ENCODE results near the gene SFN.
"Not testable (repeated sequence)": the region's sequence is repeated elsewhere in the genome, so short reads cannot be mapped to it uniquely, and the experiment has no call there.

Gene SFN

DNA sequence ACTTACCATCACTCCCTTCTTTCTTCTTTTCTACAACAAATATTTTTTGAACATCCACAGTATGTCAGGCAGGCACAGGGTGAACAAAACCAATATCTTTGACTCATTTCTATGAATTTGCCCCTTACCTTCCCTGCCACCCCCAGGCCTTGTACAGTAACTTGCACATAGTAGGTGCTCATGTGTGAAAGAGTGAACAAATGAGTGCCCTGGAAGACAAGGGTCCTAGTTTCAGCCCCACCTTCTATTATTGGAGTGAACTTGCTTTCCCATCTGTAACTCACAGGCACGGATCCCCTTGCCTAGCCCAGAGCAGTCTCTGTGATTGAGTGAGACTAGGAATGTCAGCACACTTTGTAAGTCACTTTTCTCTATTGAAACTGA is 23.6 kb upstream of the SFN start:
- no peak for DNase-seq (ENCODE audit: low spot score)

DNA sequence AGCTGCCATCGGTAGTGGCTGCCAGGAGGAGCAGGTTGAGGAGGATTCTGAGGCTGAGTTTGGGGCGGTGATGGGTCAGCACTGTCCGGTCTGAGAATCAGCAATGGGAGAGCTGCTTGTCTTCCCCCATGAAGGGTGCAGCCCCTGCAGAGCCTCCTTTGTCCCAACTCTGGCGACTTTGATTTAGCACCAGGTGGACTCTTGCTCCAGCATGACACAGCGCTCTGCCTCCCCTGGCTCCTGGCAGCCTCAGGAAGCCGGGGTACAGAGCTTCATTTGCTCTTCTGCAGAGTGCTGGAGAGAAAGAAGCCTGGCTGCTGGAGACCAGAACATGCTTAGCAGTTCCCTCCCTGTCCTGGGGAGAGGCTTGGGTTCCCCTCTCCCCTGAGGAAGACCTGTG is 23.2 kb upstream of the SFN start:
- no peak for DNase-seq (ENCODE audit: low spot score)

DNA sequence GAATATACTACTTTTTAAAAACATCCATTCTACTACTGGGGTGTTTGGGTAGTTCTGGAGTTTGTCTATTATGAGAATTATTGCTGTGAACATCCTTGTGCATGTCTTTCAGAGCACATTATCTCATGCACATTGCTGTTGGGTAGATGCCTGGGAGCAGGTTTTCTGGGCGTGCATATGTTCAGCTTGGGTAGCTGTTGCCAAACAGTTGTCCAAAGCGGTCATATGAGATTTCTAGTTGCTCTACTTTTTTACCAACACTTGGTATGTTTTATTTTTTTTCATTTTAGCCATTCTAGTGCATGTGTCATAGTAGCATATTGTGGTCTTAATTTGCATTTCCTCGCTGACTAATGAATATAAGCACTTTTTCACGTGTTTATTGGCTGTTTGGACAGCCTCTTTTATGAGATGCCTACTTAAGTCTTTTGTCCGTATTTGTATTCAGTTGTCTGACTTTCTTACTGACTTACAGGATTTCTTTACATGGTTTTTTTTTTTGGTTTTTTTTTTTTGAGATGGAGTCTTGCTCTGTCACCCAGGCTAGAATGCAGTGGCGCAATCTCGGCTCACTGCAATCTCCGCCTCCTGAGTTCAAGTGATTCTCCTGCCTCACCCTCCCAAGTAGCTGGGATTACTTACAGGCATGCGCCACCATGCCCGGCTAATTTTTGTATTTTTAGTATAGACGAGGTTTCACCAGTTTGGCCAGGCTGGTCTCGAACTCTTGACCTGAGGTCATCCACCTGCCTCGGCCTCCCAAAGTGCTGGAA is 18.3 kb upstream of the SFN start:
- DNase-seq (ENCODE audit: low spot score) = no peak

DNA sequence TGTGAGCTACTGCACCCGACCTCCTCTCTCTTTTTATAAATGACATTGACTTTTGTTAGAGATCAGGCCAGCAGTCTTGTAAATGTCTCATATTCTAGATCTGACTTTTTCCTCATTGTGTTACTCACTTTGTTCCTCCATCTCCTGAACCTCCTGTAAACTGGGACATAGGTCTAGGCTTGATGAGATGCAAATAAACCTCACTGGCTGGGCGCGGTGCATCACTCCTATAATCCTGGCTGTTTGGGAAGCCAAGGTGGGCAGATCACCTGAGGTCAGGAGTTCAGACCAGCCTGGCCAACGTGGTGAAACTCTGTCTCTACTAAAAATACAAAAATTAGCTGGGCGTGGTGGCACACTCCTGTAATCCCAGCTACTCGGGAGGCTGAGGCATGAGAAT is 15.1 kb upstream of the SFN start:
- DNase-seq (ENCODE audit: low spot score) = not testable (repeated sequence)

DNA sequence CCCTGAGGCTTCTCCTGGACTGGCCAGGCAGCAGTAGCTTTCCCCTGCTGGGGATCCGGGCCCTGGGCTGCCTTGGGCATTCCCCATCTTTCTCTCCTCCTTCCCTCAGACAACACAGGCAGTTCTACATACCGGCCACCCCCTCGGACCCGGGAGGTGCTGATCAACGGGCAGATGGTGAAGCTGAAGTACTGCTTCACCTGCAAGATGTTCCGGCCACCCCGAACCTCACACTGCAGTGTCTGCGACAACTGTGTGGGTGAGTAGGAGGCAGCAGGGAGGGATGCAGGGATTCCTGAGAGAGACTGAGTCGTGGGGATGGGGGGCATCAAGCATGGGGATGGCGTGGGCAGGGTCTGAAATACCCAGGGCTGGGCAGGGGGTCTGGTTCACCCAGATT is 14.4 kb upstream of the SFN start:
- DNase-seq (ENCODE audit: low spot score) = no peak

DNA sequence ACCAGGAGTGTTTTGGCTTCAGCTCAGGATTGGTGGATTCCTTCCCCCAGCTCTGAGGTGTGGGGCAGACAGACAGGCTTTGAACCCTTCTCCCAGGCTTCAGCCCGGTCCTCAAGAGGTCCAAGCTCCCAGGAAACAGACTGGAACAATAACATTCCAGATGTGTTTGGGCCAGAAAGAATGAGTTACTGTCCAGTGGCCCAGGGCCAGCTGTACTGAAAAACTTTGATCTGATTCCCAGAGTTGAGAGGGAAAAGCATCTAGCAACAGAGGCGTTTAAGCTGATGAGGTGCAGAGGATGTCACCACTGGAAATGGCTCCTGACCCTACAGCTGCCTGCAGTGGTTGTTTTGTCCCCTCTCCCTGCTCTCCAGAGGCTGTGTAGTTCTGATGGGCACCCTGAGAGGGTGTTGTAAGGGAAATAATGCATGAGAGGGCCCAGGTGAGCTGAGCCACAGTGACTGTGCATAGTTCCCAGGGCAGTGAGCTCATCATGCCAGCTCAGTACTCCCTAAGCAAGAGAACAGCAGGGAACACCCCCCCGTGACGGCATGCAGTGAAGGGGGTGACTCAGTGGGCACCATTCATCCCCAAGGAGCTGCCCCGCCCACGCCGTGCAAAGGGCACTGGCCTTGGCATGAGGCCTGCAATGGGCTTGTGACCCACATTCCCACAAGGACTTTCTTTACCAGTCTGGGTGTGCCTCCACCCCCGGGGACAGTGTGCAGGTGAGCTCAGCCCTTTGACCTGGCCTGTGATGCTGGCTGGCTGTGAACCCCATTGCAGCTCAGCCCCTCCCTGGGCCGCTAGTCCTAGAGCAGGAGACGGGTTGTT is 13.8 kb upstream of the SFN start:
- DNase-seq (ENCODE audit: low spot score) = no peak

DNA sequence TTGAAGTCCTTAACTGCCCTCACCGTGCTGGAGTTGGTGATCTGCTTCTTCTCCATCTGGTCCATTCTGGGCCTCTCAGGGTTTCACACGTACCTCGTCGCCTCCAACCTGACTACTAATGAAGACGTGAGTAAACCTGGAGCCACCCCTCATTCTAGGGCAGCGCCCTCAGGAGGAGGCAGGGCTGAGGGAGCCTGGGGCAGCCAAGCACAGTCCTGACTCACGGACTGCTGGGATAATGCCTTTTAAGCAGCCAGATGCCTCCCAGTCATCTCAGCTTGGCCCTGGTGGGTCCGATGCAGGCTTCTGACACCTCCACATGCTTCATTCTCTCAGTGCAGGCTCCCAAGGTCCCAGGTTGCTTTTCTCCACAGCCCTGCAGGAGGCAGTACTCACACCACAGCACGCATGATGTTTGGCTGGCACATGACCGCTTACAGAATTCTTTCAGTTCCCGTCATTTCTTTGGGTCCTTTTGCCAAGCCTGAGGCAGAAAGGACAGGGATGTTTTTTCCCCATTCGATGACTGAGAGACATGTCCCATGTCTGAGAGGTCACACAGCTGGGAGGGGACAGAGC is 11.8 kb upstream of the SFN start:
- no peak for DNase-seq (ENCODE audit: low spot score)

DNA sequence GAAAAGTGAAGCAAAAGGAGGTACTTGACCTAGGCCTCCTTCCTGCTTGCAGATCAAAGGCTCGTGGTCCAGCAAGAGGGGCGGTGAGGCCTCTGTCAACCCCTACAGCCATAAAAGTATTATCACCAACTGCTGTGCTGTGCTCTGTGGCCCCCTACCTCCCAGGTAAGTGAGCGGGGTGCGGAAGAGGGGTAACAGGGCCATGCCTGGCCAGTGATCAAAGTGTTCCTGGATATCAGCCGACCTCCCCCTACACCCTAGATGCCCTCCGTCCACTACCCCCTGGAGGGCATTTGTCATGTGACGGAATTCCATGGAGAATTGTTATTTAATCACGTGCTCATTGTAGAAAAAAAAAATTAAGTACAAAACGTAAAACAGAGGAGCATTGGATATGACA is 10.2 kb upstream of the SFN start:
- no peak for DNase-seq (ENCODE audit: low spot score)

DNA sequence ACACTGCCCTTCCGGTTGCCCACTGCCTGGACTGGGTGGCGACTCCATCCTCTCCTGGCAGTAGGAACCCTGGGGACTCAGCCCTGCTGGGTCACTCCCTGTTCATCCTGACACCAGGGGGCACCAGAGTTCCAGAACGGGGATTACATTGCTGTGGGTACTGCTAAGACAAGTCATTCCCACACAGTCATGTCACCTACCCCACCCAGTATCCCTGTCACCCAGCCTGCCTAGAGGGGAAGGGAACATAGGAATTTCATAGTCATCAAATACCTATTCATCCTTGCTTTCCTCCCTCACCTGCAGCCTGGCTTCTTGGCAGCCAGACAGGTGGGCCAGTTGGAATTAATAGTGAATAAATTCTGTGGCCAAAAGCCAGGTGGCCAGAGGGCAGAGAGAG is 9.8 kb upstream of the SFN start:
- DNase-seq (ENCODE audit: low spot score) = peak; percentile 79

DNA sequence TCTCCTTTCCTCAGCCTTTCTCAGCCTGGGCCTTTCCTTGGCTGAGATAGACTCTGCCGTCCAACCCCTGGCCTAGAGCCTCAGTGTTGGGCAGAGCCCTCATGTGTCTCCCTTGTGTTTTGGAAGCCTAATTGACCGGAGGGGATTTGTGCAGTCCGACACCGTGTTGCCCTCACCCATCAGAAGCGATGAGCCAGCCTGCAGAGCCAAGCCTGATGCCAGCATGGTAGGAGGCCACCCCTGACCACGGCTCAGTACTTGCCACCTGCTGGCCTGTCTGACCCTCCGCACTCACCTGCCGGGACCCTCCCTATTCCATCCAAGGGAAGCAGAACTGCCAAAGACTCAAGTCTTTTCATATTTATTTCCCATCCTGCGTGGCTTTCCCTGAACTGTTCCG is 9.3 kb upstream of the SFN start:
- no peak for DNase-seq (ENCODE audit: low spot score)

DNA sequence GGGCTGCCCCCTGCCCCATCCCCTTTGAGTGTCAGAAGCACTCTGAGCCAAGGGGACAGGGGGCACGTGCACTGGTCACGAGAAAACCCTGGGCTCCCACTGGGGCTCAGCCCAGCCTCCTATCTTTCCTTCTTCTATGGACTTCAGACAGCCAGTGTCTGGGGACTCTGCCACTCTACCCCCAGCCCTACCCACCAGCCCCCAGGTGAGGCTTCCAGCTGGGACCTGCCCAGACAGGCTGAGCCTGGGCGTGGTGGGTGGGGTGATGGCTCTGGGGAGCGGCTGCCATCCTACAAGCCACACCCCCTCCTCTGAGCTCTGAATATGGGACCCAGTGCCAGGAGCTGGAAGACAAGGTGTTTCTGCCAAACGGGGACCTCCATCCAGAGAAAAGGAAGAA is 8.0 kb upstream of the SFN start:
- DNase-seq (ENCODE audit: low spot score) = no peak

DNA sequence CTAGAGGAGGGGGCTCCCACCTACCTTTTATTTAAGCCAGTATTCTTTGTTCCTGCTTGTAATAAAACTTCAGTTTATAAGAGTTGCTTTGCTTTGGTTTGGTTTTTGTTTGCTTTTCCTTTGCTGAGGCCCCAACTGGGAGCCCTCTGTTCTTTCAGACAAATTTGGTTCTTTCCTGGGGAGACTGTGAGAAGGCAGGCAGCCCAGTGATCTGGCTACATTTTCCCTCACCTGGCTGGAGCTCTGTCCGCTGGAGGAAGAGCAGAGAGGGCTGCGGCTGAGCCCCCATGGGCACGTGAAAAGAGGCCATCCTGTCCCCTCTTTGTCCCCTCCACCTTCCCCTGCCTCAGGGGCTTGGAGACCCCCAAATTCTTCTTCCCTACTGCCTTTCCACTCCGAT is 7.3 kb upstream of the SFN start:
- DNase-seq (ENCODE audit: low spot score) = no peak

DNA sequence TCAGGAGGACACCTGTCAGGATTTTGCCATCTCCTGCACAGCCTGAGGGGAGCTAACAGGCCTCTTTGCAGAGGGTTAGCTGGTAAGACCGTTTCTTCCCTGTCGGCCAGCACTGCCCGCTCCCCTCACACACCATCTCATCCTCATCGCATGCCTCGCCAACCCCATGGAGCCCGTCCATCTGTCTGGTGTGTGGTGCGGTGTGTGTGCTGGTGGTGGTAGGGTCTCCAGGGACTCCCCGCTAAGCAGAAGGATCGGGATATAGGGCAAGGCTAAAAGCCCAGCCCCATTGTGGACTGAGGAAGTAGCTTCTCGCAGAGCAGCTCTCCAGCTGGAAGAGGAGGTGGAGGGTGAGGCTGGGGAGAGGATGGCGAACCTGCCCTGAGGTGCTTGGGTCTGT is 6.8 kb upstream of the SFN start:
- no peak for DNase-seq (ENCODE audit: low spot score)

DNA sequence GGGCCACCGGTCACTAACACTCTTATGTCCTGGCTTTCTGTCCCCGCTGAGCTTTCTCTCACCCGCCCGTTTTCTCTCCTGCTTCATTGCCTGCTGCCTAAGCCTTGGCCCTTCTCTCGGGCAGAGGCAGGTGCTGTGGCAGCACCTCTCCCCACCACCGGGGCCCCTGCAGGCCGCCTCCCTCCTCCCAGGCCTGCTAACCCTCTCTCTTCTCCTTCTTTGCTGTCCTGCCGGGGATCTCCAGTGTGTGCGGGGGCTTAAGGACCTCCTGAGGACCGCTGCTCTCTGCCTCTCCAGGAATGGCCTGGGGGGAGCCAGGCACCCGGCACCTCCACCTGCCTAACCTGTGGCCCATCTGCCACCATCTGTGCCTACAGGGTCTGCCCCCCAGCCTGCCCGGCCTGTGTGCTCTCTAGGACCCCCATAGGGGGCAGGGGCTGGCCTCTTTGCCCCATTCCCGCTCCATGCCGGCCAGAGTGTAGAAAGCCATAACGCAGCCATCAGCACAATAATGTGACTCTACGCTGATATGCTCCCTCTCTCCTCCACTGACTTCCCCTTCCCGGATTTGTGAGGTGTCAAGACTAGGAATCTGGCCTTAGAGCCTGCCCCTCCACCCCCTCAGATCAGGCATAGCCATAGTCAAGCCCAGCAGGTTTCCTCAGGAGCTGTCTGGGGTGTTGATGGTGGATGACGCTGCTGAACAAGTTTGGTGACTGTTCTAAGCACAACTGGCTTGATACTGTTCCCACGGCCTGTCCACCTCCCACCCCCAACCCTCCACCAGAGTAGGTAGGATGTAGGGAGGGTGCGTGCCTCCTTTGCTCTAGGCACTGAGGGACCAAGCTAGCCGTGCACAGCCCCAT is 6.1 kb upstream of the SFN start:
- DNase-seq (ENCODE audit: low spot score) = no peak

DNA sequence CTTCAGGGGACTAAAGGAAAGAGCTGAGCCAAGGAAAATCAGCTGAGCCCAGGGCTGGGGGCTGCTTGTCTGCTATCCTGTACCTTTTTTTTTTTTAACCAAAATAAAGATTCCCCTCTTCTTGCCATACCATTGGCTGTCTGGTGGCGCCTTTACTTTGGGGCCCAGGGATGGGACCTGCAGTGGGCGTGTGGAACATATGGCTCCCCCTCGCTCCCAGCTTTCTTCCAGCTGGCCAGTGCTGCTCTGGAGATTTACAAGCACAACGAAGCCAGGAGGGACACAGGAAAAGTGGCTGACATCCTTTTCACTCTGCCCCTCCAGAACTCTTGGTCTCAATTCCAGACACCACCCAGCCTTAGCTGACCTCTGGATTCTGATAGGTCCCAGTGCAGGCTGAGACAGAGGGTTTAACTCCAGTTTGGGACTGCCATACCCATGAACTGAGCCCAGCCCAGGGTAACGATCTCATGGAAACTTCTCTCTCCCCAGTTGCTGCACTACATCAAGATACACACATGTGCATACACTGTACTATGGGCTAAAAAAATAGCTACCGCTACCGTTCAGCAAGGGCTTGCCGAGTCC is 5.4 kb upstream of the SFN start:
- DNase-seq (ENCODE audit: low spot score) = no peak

DNA sequence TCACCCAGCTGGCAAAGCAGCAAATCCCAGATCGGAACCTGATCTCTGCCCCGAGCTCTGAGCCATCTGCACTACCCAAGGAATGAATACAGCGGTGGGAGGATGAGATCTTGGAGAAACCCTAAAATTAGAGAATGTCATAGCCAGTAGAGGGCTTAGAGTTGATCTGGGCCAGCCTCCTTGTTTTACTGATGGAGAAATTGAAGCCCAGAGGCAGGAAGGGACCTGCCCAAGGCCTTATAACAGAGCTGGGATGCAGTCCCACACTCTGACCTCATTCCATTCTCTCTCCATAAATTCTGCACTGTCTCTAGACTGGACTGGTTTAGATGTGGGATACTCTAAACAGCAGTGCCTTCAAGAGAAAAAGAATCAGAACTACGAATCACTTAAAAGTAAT is 4.8 kb upstream of the SFN start:
- DNase-seq (ENCODE audit: low spot score) = no peak

DNA sequence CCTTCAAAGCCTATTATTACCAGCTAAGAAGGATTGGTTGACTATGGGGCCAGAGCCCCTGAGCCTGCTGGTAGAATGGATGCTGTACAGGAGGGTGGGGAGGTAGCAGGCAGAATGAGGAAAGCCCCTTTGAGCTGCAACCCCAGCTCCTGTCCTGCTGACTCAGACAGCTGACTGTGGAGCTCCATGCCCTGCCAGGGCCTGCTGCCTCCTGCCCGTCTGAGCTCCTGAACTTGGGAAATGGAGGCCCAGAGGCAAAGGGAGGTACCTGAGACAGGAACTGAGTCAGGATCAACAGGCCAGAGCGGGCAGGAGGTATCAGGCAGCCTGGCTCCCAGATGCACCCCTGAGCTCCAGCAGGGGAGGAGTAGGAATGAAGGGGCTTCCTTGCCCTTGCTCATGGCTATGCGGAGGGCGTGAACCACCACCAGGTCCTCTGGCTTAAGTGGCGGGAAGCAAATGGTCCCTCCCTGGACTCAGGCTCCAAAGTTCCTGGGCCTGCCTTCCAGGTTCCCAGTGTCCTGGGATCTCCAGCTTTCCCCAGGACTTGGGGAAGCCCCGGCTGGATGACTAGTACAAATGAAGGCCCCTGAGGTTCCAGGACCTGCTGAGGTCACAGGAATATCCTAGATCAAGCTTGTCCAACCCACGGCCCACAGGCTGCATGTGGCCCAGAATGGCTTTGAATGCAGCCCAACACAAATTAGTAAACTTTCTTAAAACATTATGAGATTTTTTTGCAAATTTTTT is 3.9 kb upstream of the SFN start:
- no peak for DNase-seq (ENCODE audit: low spot score)

DNA sequence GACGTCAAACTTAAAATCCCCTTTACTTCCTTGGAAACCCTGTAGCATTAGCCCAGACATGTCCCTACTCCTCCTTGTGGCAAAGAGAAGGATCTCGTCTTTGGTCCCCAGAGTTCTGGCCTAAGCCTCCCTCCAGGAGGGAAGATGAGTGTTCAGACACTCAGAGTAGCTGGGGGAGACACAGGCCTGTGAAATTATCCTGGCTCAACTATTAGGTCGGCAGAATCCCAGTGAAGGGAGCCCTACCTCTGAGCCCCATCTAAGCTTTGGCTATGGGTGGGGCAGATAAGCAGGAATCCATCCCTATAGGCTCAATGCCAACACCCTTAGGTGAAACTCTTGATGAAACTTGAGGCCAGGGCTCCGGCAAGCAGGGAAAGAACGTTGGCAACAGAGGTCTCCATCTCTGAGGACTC is 1.7 kb upstream of the SFN start:
- DNase-seq (ENCODE audit: low spot score) = no peak

DNA sequence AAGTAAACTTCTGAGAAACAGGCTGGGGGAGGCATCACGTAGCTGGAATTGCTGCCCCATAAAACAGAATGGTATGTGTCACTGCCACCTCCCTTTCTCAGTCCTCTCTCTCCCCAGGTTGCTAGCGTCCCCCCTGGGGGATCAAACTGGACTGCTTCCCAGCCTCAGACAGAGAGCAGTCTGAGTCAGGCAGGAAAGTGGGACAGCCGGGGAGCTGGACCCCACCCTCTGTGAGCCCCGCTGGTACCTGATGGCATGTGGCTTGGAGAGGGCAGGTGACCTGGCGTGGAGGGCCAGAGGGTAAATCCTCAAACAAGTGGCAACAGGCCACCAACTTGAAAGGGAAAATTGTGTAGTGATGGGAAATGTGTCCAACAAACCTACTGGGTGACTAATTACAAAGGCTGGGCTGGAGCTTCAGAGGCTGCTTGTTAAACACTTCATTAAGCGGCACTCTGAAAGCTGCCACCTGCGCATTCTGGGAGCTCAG is 1.0 kb upstream of the SFN start:
- no peak for DNase-seq (ENCODE audit: low spot score)

DNA sequence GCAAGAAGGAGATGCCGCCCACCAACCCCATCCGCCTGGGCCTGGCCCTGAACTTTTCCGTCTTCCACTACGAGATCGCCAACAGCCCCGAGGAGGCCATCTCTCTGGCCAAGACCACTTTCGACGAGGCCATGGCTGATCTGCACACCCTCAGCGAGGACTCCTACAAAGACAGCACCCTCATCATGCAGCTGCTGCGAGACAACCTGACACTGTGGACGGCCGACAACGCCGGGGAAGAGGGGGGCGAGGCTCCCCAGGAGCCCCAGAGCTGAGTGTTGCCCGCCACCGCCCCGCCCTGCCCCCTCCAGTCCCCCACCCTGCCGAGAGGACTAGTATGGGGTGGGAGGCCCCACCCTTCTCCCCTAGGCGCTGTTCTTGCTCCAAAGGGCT is 732 bp downstream of the SFN start:
- no peak for DNase-seq (ENCODE audit: low spot score)
